ENCODE results near the gene ANKS4B. TPM values are rescaled to one million over a fixed set of nuclear protein-coding genes. Genes with fewer than 3 reads are reported as not detected.

Gene ANKS4B
- total RNA-seq, 1 experiment from 2014 or later, result 0.09 TPM

DNA sequence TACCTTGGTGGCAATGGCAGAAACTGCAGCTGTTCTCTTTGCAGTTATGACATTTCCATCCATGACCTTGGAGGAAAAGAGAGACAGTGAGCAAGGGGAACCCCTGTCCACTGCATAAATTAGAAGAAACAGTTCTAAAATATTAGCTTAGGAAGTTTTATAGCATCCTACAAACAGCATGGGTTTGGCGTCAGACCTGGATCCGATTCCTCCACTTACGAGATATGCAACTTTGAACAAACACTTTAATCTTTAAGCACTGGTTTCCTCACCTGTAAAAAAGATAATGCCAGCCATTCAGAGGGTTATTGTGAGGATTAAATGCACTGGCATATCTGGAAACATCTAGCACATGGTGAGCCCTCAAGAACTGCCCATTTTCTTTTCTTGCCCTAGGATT lies 42.0 kb downstream of the ANKS4B start:
- no peak overlapping the region for H3K56ac ChIP-seq (ENCODE audit: insufficient read length, low read depth, low read length)
- H2AFZ ChIP-seq (ENCODE audit: low read length), result no peak overlapping the region
- no peak overlapping the region for H4K91ac ChIP-seq (ENCODE audit: insufficient read length, low read depth, low read length)
- H4K20me1 ChIP-seq (ENCODE audit: control insufficient read depth, insufficient read depth, insufficient read length), result no peaks in the 10 kb centered on the region
- no peak overlapping the region for H3K18ac ChIP-seq (ENCODE audit: insufficient read length, low read depth, low read length)
- no peak overlapping the region for H2BK5ac ChIP-seq (ENCODE audit: insufficient read length, low read length)
- DNase-seq, result no peak
- Mint-ChIP-seq H3K27ac (no peak overlapping the region), H3K4me3 (no peak overlapping the region), H3K36me3 (ENCODE audit: insufficient read depth in 1 of 3, low read depth in 3 of 3) (0 out of 7 replicates have a peak, but pooled peaks cover 0 to 6% (median 0%) of the 10 kb centered on the region in 3 experiments), H3K4me1 (peaks cover 30 to 37% of the 10 kb centered on the region in 2 experiments), H3K27me3 (ENCODE audit: low read depth) (peaks cover 45% of the 10 kb centered on the region), H3K9me3 (no peaks in the 10 kb centered on the region)
- no peaks in the 10 kb centered on the region for H3K79me1 ChIP-seq (ENCODE audit: insufficient read depth, low read depth, low read length, poor library complexity, severe bottlenecking)
- no peak overlapping the region for H2BK12ac ChIP-seq (ENCODE audit: insufficient read length, low read depth, low read length)
- H3K79me2 ChIP-seq (ENCODE audit: insufficient read depth, low read length), result no peaks in the 10 kb centered on the region
- H3K4me2 ChIP-seq (ENCODE audit: insufficient read depth, insufficient read length, low read length), result no peak overlapping the region
- no peak overlapping the region for H3K27ac ChIP-seq (ENCODE audit: insufficient read length, low read depth, low read length)
- H3K23me2 ChIP-seq (ENCODE audit: insufficient read length, low read depth, low read length, poor library complexity, severe bottlenecking), result peaks cover 5% of the 10 kb centered on the region
- H4K8ac ChIP-seq (replicated peaks; ENCODE audit: insufficient read length, low read depth, low read length), result no peak overlapping the region
- no peak overlapping the region for H3K14ac ChIP-seq (ENCODE audit: insufficient read depth, low read length)
- no peak overlapping the region for H2AK5ac ChIP-seq (ENCODE audit: insufficient read length, low read length)
- H3K4ac ChIP-seq (ENCODE audit: low read depth, low read length), result no peak overlapping the region
- peaks cover 6% of the 10 kb centered on the region for H3K4me1 ChIP-seq (ENCODE audit: insufficient read depth, low read length)
- no peak overlapping the region for H2BK15ac ChIP-seq (ENCODE audit: low read depth, low read length)
- H2BK20ac ChIP-seq (ENCODE audit: low read depth, low read length, poor library complexity, severe bottlenecking), result no peak overlapping the region
- no peak overlapping the region for H3K23ac ChIP-seq (ENCODE audit: insufficient read length, low read depth, low read length)
- H3K9me3 ChIP-seq (ENCODE audit: control insufficient read depth, low read depth, low read length), result no peaks in the 10 kb centered on the region
- H3K27me3 ChIP-seq (ENCODE audit: insufficient read depth, low read length), result no peaks in the 10 kb centered on the region
- H3T11ph ChIP-seq (ENCODE audit: low read length), result no peak overlapping the region
- H3K9ac ChIP-seq (ENCODE audit: extremely low read depth, insufficient read length, low read length), result no peak overlapping the region
- WGBS (ENCODE audit: extremely low coverage, insufficient read length, low lambda C conversion rate), result no CpG with 5 or more reads among the region's 3 CpGs
- H2BK120ac ChIP-seq (ENCODE audit: low read depth, low read length, poor library complexity, severe bottlenecking), result no peak overlapping the region
- TF ChIP-seq, protein P1, sequence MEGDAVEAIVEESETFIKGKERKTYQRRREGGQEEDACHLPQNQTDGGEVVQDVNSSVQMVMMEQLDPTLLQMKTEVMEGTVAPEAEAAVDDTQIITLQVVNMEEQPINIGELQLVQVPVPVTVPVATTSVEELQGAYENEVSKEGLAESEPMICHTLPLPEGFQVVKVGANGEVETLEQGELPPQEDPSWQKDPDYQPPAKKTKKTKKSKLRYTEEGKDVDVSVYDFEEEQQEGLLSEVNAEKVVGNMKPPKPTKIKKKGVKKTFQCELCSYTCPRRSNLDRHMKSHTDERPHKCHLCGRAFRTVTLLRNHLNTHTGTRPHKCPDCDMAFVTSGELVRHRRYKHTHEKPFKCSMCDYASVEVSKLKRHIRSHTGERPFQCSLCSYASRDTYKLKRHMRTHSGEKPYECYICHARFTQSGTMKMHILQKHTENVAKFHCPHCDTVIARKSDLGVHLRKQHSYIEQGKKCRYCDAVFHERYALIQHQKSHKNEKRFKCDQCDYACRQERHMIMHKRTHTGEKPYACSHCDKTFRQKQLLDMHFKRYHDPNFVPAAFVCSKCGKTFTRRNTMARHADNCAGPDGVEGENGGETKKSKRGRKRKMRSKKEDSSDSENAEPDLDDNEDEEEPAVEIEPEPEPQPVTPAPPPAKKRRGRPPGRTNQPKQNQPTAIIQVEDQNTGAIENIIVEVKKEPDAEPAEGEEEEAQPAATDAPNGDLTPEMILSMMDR (conservative IDR thresholded peaks at IDR 0.05), result no peak
- H4K5ac ChIP-seq (ENCODE audit: insufficient read length, low read depth, low read length), result no peak overlapping the region
